NCI-H510A (cell line): ENCODE measurements around the gene MMP27.

ENCODE experiments used
- DNase-seq: peaks from one replicate; lab custom pipeline; 2025; lab: John Stamatoyannopoulos, UW

The MMP27 gene

GRCh38 chr11:102703826-102704493 lies 1.6 kb downstream of the MMP27 start:
- DNase-seq: no peak

GRCh38 chr11:102695201-102695600 lies 10.4 kb downstream of the MMP27 start:
- DNase-seq: no peak

GRCh38 chr11:102685754-102686153 lies 19.8 kb downstream of the MMP27 start:
- DNase-seq: no peak

- DNase-seq: no peak
Observed at GRCh38 chr11:102685338-102685737, 20.2 kb downstream of the MMP27 start.

- no peak for DNase-seq
Observed at GRCh38 chr11:102683277-102683676, 22.3 kb downstream of the MMP27 start.

GRCh38 chr11:102680945-102681344 lies 24.6 kb downstream of the MMP27 start:
- DNase-seq: no peak

- no peak for DNase-seq
Observed at GRCh38 chr11:102678022-102678421, 27.5 kb downstream of the MMP27 start.

- DNase-seq: no peak
Observed at GRCh38 chr11:102676084-102676483, 29.5 kb downstream of the MMP27 start.

GRCh38 chr11:102669664-102670063 lies 35.9 kb downstream of the MMP27 start:
- DNase-seq: no peak

GRCh38 chr11:102666331-102666957 lies 39.1 kb downstream of the MMP27 start:
- DNase-seq: no peak

- DNase-seq: no peak
Observed at GRCh38 chr11:102664001-102664752, 41.4 kb downstream of the MMP27 start.

- no peak for DNase-seq
Observed at GRCh38 chr11:102662607-102663006, 43.0 kb downstream of the MMP27 start.

- DNase-seq: no peak
Observed at GRCh38 chr11:102661040-102661439, 44.5 kb downstream of the MMP27 start.

GRCh38 chr11:102656528-102656927 lies 49.0 kb downstream of the MMP27 start:
- DNase-seq: no peak

GRCh38 chr11:102655547-102655946 lies 50.0 kb downstream of the MMP27 start:
- no peak for DNase-seq

- DNase-seq: no peak
Observed at GRCh38 chr11:102654761-102655160, 50.8 kb downstream of the MMP27 start.

- DNase-seq: no peak
Observed at GRCh38 chr11:102653744-102654291, 51.8 kb downstream of the MMP27 start.

- DNase-seq: no peak
Observed at GRCh38 chr11:102647430-102647829, 58.1 kb downstream of the MMP27 start.

- no peak for DNase-seq
Observed at GRCh38 chr11:102643941-102644340, 61.6 kb downstream of the MMP27 start.
